Fibroblast of lung (primary cell): Measurements from ENCODE around the gene MCF2L. TPM values are rescaled to one million over a fixed set of nuclear protein-coding genes. Genes with fewer than 3 reads are reported as not detected.

ENCODE experiments used
- DNase-seq, 2 donors: peaks; one replicate each; pipeline versions ENCODE4 v3.0.0 to v3.0.0-alpha.2; 2010; ENCODE audit warnings: low read depth in 2 of 2
- H2AFZ ChIP-seq: 2 replicates; pipeline ENCODE4 v1.5.1; 2012; ENCODE audit warnings: low read length, control low read depth, inconsistent platforms
- H3K27ac ChIP-seq: 2 replicates; pipeline ENCODE4 v1.5.1; 2011; ENCODE audit warnings: low read length, control low read depth; ENCODE audit not compliant: insufficient read depth
- H3K27me3 ChIP-seq: 2 replicates; pipeline ENCODE4 v1.5.1; 2011; ENCODE audit warnings: mild to moderate bottlenecking, low read length; ENCODE audit not compliant: control insufficient read depth, insufficient read depth
- H3K36me3 ChIP-seq: 2 replicates; pipeline ENCODE4 v1.5.1; 2011; ENCODE audit warnings: low read length; ENCODE audit not compliant: control insufficient read depth, insufficient read depth
- H3K4me1 ChIP-seq: 2 replicates; pipeline ENCODE4 v1.5.1; 2011; ENCODE audit warnings: low read length; ENCODE audit not compliant: control insufficient read depth, insufficient read depth; ENCODE audit errors: extremely low read depth
- H3K4me2 ChIP-seq: 2 replicates; pipeline ENCODE4 v1.5.1; 2011; ENCODE audit warnings: low read length, control low read depth; ENCODE audit not compliant: insufficient read depth; ENCODE audit errors: extremely low read depth
- H3K4me3 ChIP-seq, 4 experiments: fragments of 200-600 bp in 1 of 4; sonication (generic) in 1 of 4; replicated peaks in 1 of 4; 2 replicates each; pipeline ENCODE4 v1.5.1; 2011 to 2016; ENCODE audit warnings: low read length in 4 of 4, low read depth in 3 of 4, mild to moderate bottlenecking in 3 of 4, control low read depth in 2 of 4, inconsistent platforms in 1 of 4, mixed read lengths in 1 of 4; ENCODE audit not compliant: insufficient read depth in 1 of 4; ENCODE audit errors: control extremely low read depth in 1 of 4
- H3K79me2 ChIP-seq: 2 replicates; pipeline ENCODE4 v1.5.1; 2012; ENCODE audit warnings: mild to moderate bottlenecking, low read length, inconsistent platforms; ENCODE audit not compliant: control insufficient read depth, insufficient read depth
- H3K9ac ChIP-seq: 2 replicates; pipeline ENCODE4 v1.5.1; 2011; ENCODE audit warnings: mild to moderate bottlenecking, low read length, control low read depth; ENCODE audit not compliant: insufficient read depth
- H3K9me3 ChIP-seq: 2 replicates; pipeline ENCODE4 v1.5.1; 2012; ENCODE audit warnings: low read depth, low read length; ENCODE audit not compliant: control insufficient read depth, insufficient read depth
- H4K20me1 ChIP-seq: 2 replicates; pipeline ENCODE4 v1.5.1; 2011; ENCODE audit warnings: low read length; ENCODE audit not compliant: control insufficient read depth, insufficient read depth; ENCODE audit errors: extremely low read depth
- EZH2 ChIP-seq: IDR thresholded peaks from 2 replicates; pipeline ENCODE4 v1.5.1; 2012; ENCODE audit warnings: low read length, control low read depth, mild to moderate bottlenecking; ENCODE audit errors: missing control alignments
- polyA plus RNA-seq, 2 donors: library from polyadenylated mRNA; depleted of rRNA in 1 of 2; stranded (reverse) in 1 of 2; unstranded in 1 of 2; fragments of >200 nt; gene quantifications; 2 replicates each; pipeline ENCODE4 v1.2.1, GENCODE V29; 2011 to 2012; ENCODE audit warnings: missing spikeins in 1 of 2
- total RNA-seq: library from RNA; depleted of rRNA; stranded (reverse); fragments of >200 nt; gene quantifications from 2 replicates; pipeline ENCODE4 v1.2.1, GENCODE V29; 2014
- TF ChIP-seq, protein P1 (sequence below), 2 donors: IDR thresholded peaks in 1 of 2; conservative IDR thresholded peaks in 1 of 2; 1 replicate in 1 of 2; 2 replicates in 1 of 2; pipeline ENCODE4 v1.5.1; 2011 to 2012; ENCODE audit warnings: low read length in 2 of 2, control low read depth in 1 of 2, inconsistent platforms in 1 of 2, low read depth in 1 of 2, mild to moderate bottlenecking in 1 of 2

MCF2L gene
- total and polyA plus RNA-seq, 2 donors (not counting 1 experiment from before 2014, with no cell fraction given), result 0.18 to 3.3 TPM

- Histone ChIP-seq H3K27ac (no peak overlapping the region), H3K4me1 (no peaks in the 10 kb centered on the region), H2AFZ (no peak overlapping the region), H4K20me1 (no peaks in the 10 kb centered on the region), H3K36me3 (no peaks in the 10 kb centered on the region), H3K79me2 (no peaks in the 10 kb centered on the region), H3K9ac (no peak overlapping the region), H3K27me3 (no peaks in the 10 kb centered on the region), H3K9me3 (no peaks in the 10 kb centered on the region), H3K4me3 (no peak overlapping the region), H3K4me2 (no peak overlapping the region)
- no peak for DNase-seq
- no peak for TF ChIP-seq EZH2
- TF ChIP-seq, protein P1, sequence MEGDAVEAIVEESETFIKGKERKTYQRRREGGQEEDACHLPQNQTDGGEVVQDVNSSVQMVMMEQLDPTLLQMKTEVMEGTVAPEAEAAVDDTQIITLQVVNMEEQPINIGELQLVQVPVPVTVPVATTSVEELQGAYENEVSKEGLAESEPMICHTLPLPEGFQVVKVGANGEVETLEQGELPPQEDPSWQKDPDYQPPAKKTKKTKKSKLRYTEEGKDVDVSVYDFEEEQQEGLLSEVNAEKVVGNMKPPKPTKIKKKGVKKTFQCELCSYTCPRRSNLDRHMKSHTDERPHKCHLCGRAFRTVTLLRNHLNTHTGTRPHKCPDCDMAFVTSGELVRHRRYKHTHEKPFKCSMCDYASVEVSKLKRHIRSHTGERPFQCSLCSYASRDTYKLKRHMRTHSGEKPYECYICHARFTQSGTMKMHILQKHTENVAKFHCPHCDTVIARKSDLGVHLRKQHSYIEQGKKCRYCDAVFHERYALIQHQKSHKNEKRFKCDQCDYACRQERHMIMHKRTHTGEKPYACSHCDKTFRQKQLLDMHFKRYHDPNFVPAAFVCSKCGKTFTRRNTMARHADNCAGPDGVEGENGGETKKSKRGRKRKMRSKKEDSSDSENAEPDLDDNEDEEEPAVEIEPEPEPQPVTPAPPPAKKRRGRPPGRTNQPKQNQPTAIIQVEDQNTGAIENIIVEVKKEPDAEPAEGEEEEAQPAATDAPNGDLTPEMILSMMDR (conservative IDR thresholded peaks at IDR 0.05 in 1 of 2, IDR thresholded peaks at IDR 0.05 in 1 of 2; ENCODE audit: low read depth in 1 of 2, low read length in 2 of 2), result no peak
These were observed 94.1 kb downstream of the MCF2L start for GRCh38 chr13:113063091-113063491.

DNA sequence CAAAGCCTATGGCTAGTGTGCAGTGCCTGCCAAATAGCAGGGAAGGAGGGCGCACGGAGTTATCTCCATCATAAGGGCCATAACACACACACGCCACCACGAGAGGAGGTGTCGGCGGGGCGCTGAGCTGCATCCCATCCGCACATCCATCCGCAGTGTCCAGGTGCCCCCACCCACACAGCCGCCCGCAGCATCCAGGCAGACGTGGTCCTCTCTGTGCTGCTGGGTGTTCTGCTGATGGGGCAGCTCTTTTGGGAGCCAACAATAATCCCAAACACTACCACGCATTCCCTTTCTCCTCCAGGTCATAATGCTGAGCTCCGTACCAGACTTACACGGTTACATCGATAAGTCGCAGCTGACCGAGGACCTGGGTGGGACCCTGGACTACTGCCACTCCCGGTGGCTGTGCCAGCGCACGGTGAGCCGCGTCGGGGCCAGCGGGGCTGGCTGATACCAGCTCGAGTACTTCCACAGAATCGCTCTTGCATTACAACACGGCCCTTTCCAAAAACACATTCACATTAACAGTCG, 95.1 kb downstream of the MCF2L start:
- Histone ChIP-seq H3K9me3 (no peaks in the 10 kb centered on the region), H3K4me1 (no peaks in the 10 kb centered on the region), H4K20me1 (no peaks in the 10 kb centered on the region), H3K36me3 (no peaks in the 10 kb centered on the region), H3K9ac (no peak overlapping the region), H3K27ac (no peak overlapping the region), H3K79me2 (no peaks in the 10 kb centered on the region), H3K4me2 (no peak overlapping the region), H3K27me3 (no peaks in the 10 kb centered on the region), H2AFZ (no peak overlapping the region), H3K4me3 (no peak overlapping the region)
- DNase-seq, result no peak
- no peak for TF ChIP-seq EZH2
- TF ChIP-seq, protein P1 (conservative IDR thresholded peaks at IDR 0.05 in 1 of 2, IDR thresholded peaks at IDR 0.05 in 1 of 2; ENCODE audit: low read depth in 1 of 2, low read length in 2 of 2), result no peak

DNA sequence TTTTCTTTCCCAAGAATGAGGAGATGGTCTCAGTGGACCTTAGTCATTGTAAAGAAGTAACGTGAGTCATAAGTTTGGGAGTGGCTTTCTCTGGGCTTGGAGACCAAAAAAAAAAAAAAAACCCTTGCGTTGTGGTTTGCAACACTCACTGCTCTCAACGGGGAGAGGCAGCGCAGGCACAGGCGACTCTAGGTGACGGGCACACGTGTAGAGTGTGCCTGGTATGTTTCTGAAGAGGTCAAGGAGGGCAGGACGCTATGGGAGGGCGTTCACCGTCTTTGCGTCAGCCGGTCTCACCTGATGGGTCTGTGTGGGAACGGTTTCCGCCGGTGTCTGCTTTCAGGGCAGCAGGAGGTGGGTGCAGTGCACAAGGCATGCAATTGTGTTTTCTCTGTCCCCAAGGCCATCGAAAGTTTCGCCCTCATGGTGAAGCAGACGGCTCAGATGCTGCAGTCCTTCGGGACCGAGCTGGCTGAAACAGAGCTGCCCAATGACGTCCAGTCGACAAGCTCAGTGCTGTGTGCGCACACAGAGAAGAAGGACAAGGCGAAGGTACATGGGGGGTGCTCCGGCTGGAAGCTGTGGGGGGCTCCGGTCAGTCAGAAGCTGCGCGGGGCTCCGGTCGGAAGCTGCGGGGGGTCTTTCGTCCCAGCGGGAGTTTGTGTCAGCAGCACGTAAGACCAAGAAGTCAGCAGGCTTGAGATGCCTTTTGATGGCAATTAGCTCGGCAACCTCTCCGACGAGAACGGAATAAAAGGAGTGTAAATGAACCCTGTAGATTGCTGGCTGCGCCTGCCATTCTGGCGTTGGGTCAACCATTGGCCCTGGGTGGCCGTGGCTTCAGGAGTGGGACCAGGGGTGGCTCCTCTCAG, 95.8 kb downstream of the MCF2L start:
- no peaks in the 10 kb centered on the region for H3K9me3 ChIP-seq
- no peaks in the 10 kb centered on the region for H4K20me1 ChIP-seq
- peak; percentile 50 to 75 for DNase-seq
- no peak overlapping the region for H3K27ac ChIP-seq
- H3K36me3 ChIP-seq, result no peaks in the 10 kb centered on the region
- TF ChIP-seq, protein P1 (conservative IDR thresholded peaks at IDR 0.05 in 1 of 2, IDR thresholded peaks at IDR 0.05 in 1 of 2; ENCODE audit: low read depth in 1 of 2, low read length in 2 of 2), result no peak
- TF ChIP-seq EZH2, result no peak
- H3K79me2 ChIP-seq, result no peaks in the 10 kb centered on the region
- H3K4me2 ChIP-seq, result no peak overlapping the region
- H3K9ac ChIP-seq, result no peak overlapping the region
- H2AFZ ChIP-seq, result no peak overlapping the region
- H3K27me3 ChIP-seq, result no peaks in the 10 kb centered on the region
- H3K4me1 ChIP-seq, result no peaks in the 10 kb centered on the region
- no peak overlapping the region for H3K4me3 ChIP-seq
